NT2/D1 (cell line): ENCODE results near the gene ROCK2.

Experiments
- SUZ12 ChIP-seq: IDR thresholded peaks from 2 replicates; pipeline ENCODE4 v1.6.1; 2011; ENCODE audit not compliant: insufficient read length, insufficient read depth; ENCODE audit errors: extremely low read depth
- YY1 ChIP-seq: IDR thresholded peaks from 2 replicates; pipeline ENCODE4 v1.6.1; 2011; ENCODE audit not compliant: insufficient read length, insufficient read depth
- ZNF274 ChIP-seq: IDR thresholded peaks from 2 replicates; pipeline ENCODE4 v1.6.1; 2011; ENCODE audit warnings: mild to moderate bottlenecking, low read depth, low read length

DNA sequence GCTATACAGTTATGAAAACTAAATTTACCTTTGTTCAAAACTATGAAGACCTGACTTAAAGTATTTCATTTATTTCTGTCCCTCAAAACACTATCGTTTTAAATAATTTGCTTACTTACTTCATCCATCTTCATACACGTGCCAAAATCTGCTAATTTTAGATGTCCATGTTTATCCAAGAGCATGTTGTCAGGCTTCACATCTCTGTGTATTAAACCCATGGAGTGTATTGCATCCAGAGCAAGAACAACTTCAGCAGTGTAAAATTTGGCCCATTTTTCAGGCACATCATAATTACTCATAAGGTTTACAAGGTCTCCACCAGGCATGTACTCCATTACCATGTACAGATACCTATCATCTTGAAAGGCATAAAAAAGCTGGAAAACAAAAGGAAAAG lies 108.9 kb downstream of the ROCK2 start:
- no peak for TF ChIP-seq ZNF274
- TF ChIP-seq SUZ12: no peak
- TF ChIP-seq YY1: no peak
